Measurements from ENCODE around the gene AGFG1. TPM values are rescaled to one million over a fixed set of nuclear protein-coding genes. Genes with fewer than 3 reads are reported as not detected.
"Not testable (repeated sequence)": the region's sequence is repeated elsewhere in the genome, so short reads cannot be mapped to it uniquely, and the experiment has no call there.

Gene AGFG1
- total RNA-seq, 1 experiment from 2014 or later = 126 TPM

- intact Hi-C loops (cut with micrococcal nuclease; ENCODE audit: unreplicated experiment) = no loop called here
- Mint-ChIP-seq H3K4me1 (ENCODE audit: low read depth, unreplicated experiment) (peaks cover 1% of the 10 kb centered on the region), H3K4me3 (ENCODE audit: low read depth, unreplicated experiment) (no peak overlapping the region), H3K27me3 (ENCODE audit: unreplicated experiment) (no peaks in the 10 kb centered on the region), H3K36me3 (ENCODE audit: insufficient read depth, unreplicated experiment) (no peaks in the 10 kb centered on the region), H3K27ac (ENCODE audit: unreplicated experiment) (no peak overlapping the region), H3K9me3 (ENCODE audit: low read depth, unreplicated experiment) (no peaks in the 10 kb centered on the region)
- CTCF ChIA-PET = interaction anchor here (0.8 kb wide), 1 partner anchor 13 kb away, joined by 3 read pairs; no protein-coding TSS in a partner anchor
- no peak for DNase-seq
- no TSS peak for BruUV-seq (replicated peaks)
- TF ChIP-seq CTCF (IDR thresholded peaks at IDR 0.05; ENCODE audit: unreplicated experiment) = no peak
Observed at GRCh38 chr2:227592694-227593387, 120.9 kb downstream of the AGFG1 start.

GRCh38 chr2:227595797-227596196 lies 123.8 kb downstream of the AGFG1 start:
- CTCF ChIA-PET = no interaction called here
- H3K9me3 Mint-ChIP-seq (ENCODE audit: low read depth, unreplicated experiment) = no peaks in the 10 kb centered on the region
- H3K27me3 Mint-ChIP-seq (ENCODE audit: unreplicated experiment) = no peaks in the 10 kb centered on the region
- DNase-seq = no peak
- no peaks in the 10 kb centered on the region for H3K36me3 Mint-ChIP-seq (ENCODE audit: insufficient read depth, unreplicated experiment)
- no peak for TF ChIP-seq CTCF (IDR thresholded peaks at IDR 0.05; ENCODE audit: unreplicated experiment)
- H3K4me1 Mint-ChIP-seq (ENCODE audit: low read depth, unreplicated experiment) = peaks cover 8% of the 10 kb centered on the region
- no peak overlapping the region for H3K4me3 Mint-ChIP-seq (ENCODE audit: low read depth, unreplicated experiment)
- no TSS peak for BruUV-seq (replicated peaks)
- intact Hi-C loops (cut with micrococcal nuclease; ENCODE audit: unreplicated experiment) = no loop called here
- no peak overlapping the region for H3K27ac Mint-ChIP-seq (ENCODE audit: unreplicated experiment)

GRCh38 chr2:227597036-227597435 lies 125.1 kb downstream of the AGFG1 start:
- no peaks in the 10 kb centered on the region for H3K9me3 Mint-ChIP-seq (ENCODE audit: low read depth, unreplicated experiment)
- no peak for DNase-seq
- no peak overlapping the region for H3K27ac Mint-ChIP-seq (ENCODE audit: unreplicated experiment)
- intact Hi-C loops (cut with micrococcal nuclease; ENCODE audit: unreplicated experiment) = no loop called here
- TF ChIP-seq CTCF (IDR thresholded peaks at IDR 0.05; ENCODE audit: unreplicated experiment) = no peak
- no peaks in the 10 kb centered on the region for H3K27me3 Mint-ChIP-seq (ENCODE audit: unreplicated experiment)
- no peak overlapping the region for H3K4me3 Mint-ChIP-seq (ENCODE audit: low read depth, unreplicated experiment)
- CTCF ChIA-PET = no interaction called here
- no TSS peak for BruUV-seq (replicated peaks)
- no peaks in the 10 kb centered on the region for H3K36me3 Mint-ChIP-seq (ENCODE audit: insufficient read depth, unreplicated experiment)
- H3K4me1 Mint-ChIP-seq (ENCODE audit: low read depth, unreplicated experiment) = peaks cover 8% of the 10 kb centered on the region

- Mint-ChIP-seq H3K36me3 (ENCODE audit: insufficient read depth, unreplicated experiment) (no peaks in the 10 kb centered on the region), H3K9me3 (ENCODE audit: low read depth, unreplicated experiment) (no peaks in the 10 kb centered on the region), H3K4me1 (ENCODE audit: low read depth, unreplicated experiment) (peaks cover 8% of the 10 kb centered on the region), H3K27ac (ENCODE audit: unreplicated experiment) (no peak overlapping the region), H3K4me3 (ENCODE audit: low read depth, unreplicated experiment) (no peak overlapping the region), H3K27me3 (ENCODE audit: unreplicated experiment) (no peaks in the 10 kb centered on the region)
- no peak for TF ChIP-seq CTCF (IDR thresholded peaks at IDR 0.05; ENCODE audit: unreplicated experiment)
- intact Hi-C loops (cut with micrococcal nuclease; ENCODE audit: unreplicated experiment) = no loop called here
- CTCF ChIA-PET = interaction anchor here (0.6 kb wide), 1 partner anchor 323 kb away, joined by 5 read pairs; no protein-coding TSS in a partner anchor
- BruUV-seq (replicated peaks) = no TSS peak
- DNase-seq = peak; percentile 39
Observed at GRCh38 chr2:227597998-227598397, 126.0 kb downstream of the AGFG1 start.

GRCh38 chr2:227598835-227599503 lies 127.0 kb downstream of the AGFG1 start, which contains the start of gene SCYGR2:
Gene SCYGR2, plus strand, starts transcription at chr2:227598893. Its CDS starts 0 bp downstream, at chr2:227598893.
- intact Hi-C loops (cut with micrococcal nuclease; ENCODE audit: unreplicated experiment); H3K4me1 Mint-ChIP-seq (ENCODE audit: low read depth, unreplicated experiment); H3K36me3 Mint-ChIP-seq (ENCODE audit: insufficient read depth, unreplicated experiment); H3K27ac Mint-ChIP-seq (ENCODE audit: unreplicated experiment); H3K27me3 Mint-ChIP-seq (ENCODE audit: unreplicated experiment); BruUV-seq (replicated peaks); H3K9me3 Mint-ChIP-seq (ENCODE audit: low read depth, unreplicated experiment); DNase-seq; H3K4me3 Mint-ChIP-seq (ENCODE audit: low read depth, unreplicated experiment): not testable (repeated sequence)
- CTCF ChIA-PET = interaction anchor here (0.6 kb wide), 1 partner anchor 23 kb away, joined by 3 read pairs; no protein-coding TSS in a partner anchor

Data from Calu3 (cell line).